Measurements from ENCODE around the gene WAC. TPM values are rescaled to one million over a fixed set of nuclear protein-coding genes. Genes with fewer than 3 reads are reported as not detected.
"Not testable (repeated sequence)": the region's sequence is repeated elsewhere in the genome, so short reads cannot be mapped to it uniquely, and the experiment has no call there.

Gene WAC
- total RNA-seq, 1 donor = 224 TPM

DNA sequence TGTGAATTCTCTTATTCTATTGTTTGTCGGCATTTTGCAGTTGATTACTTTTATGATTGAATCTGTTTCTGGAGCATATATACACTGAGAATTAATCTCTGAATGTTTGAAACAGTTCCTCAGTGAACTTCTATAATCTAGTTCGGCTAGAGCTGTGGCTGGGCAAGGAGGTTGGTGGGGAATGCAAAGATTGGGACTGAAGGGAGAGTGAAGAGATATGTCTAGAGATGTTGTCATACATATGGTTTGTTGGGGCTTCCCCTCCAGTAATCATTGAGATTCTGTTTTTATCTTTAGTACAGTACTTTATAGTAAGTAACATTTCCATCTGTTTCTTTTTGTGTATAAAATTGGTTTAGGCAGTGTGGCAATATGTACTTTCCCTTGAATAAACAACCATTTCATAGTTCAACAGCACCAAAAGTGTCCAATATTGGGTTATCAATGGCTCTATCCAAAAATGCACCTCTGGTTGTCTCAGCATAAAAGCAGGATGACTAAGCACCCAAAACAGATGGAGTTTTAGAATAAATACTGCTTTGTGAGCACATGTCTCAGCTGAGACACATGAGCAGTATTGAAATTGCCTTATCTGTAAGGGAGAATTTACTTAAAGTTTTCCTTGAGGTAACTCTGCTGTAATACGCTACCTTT lies 36.7 kb downstream of the WAC start:
- Histone ChIP-seq H3K9me3 (ENCODE audit: low read depth, low read length) (no peaks in the 10 kb centered on the region), H3K4me1 (ENCODE audit: insufficient read depth, low read length) (peaks cover 24% of the 10 kb centered on the region), H3K27me3 (ENCODE audit: insufficient read depth, low read length) (no peaks in the 10 kb centered on the region), H3K4me3 (ENCODE audit: low read length) (no peak overlapping the region)

DNA sequence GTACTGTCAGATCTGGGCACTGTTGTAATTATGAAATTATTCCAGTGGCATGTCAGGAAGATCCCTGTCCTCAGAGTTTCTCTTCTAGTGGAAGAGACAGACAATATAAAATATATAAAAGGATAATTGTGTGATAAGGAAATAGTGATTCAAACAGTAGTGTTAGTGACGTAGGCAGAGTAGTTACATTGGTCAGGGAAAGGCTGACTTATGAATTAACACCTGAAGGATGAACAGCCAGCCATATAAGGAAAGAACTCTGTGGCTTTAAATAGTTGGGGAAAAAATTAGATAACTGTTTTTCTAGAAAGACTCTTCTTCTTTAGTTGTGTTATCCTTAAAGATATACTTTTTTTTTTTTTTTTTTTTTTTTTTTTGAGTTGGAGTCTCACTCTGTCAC lies 37.7 kb downstream of the WAC start:
- no peaks in the 10 kb centered on the region for H3K9me3 ChIP-seq (ENCODE audit: low read depth, low read length)
- no peaks in the 10 kb centered on the region for H3K27me3 ChIP-seq (ENCODE audit: insufficient read depth, low read length)
- H3K4me1 ChIP-seq (ENCODE audit: insufficient read depth, low read length) = peaks cover 21% of the 10 kb centered on the region
- H3K4me3 ChIP-seq (ENCODE audit: low read length) = no peak overlapping the region

GRCh38 chr10:28571265-28571664 lies 38.3 kb downstream of the WAC start:
- no peak overlapping the region for H3K4me3 ChIP-seq (ENCODE audit: low read length)
- H3K9me3 ChIP-seq (ENCODE audit: low read depth, low read length) = no peaks in the 10 kb centered on the region
- H3K4me1 ChIP-seq (ENCODE audit: insufficient read depth, low read length) = peaks cover 17% of the 10 kb centered on the region
- no peaks in the 10 kb centered on the region for H3K27me3 ChIP-seq (ENCODE audit: insufficient read depth, low read length)

DNA sequence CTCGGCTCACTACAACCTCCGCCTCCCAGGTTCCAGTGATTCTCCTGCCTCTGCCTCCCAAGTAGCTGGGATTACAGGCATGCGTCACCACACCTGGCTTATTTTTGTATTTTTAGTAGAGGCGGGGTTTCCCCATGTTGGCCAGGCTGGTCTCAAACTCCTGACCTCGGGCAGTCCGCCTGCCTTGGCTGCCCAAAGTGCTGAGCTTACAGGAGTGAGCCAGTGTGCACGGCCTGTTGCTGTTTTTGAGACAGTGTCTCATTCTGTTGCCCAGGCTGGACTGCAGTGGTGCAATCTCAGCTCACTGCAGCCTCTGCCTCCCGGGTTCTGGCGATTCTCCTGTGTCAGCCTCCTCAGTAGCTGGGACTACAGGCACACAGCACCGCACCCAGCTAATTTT lies 41.3 kb downstream of the WAC start:
- not testable (repeated sequence) for H3K9me3 ChIP-seq (ENCODE audit: low read depth, low read length); H3K27me3 ChIP-seq (ENCODE audit: insufficient read depth, low read length); H3K4me3 ChIP-seq (ENCODE audit: low read length)
- peaks cover 21% of the 10 kb centered on the region for H3K4me1 ChIP-seq (ENCODE audit: insufficient read depth, low read length)

DNA sequence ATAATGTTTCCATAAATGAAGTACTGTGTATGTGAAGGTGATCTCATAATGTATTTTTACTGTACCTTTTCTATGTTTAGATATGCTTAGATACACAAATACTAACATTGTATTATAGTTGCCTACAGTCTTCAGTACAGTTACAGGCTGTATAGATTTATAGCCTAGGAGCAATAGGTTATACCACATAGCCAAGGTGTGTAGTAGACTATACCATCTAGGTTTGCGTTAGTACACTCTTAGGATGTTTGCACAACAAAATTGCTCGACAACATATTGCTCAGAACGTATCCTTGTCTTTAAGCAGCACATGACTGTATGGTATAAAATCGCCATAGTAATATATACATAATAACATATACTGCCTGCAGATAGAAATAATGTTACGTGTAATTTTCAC lies 42.9 kb downstream of the WAC start:
- H3K27me3 ChIP-seq (ENCODE audit: insufficient read depth, low read length) = no peaks in the 10 kb centered on the region
- no peaks in the 10 kb centered on the region for H3K9me3 ChIP-seq (ENCODE audit: low read depth, low read length)
- no peak overlapping the region for H3K4me3 ChIP-seq (ENCODE audit: low read length)
- peaks cover 21% of the 10 kb centered on the region for H3K4me1 ChIP-seq (ENCODE audit: insufficient read depth, low read length)

DNA sequence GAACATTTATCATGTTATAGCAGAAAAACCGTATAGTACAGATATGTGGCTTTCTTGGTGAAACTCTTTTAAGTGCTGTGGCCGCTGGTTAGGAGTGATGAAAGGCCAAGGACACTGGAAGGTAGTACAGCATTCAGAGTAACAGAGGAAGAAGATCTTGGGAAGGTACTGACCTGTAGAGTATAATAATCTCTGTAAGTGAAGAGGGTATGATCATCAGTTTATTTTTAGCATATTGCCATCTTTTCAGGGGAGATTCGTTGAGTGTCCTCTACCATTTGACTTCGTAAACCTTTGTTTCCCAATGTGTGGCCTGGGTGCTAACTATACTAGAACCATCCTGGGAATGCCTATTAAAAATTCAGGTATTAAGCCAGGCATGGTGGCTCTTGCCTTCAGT lies 44.6 kb downstream of the WAC start:
- Histone ChIP-seq H3K4me1 (ENCODE audit: insufficient read depth, low read length) (peaks cover 22% of the 10 kb centered on the region), H3K27me3 (ENCODE audit: insufficient read depth, low read length) (no peaks in the 10 kb centered on the region), H3K9me3 (ENCODE audit: low read depth, low read length) (no peaks in the 10 kb centered on the region), H3K4me3 (ENCODE audit: low read length) (no peak overlapping the region)

GRCh38 chr10:28578454-28578853 lies 45.5 kb downstream of the WAC start:
- peaks cover 20% of the 10 kb centered on the region for H3K4me1 ChIP-seq (ENCODE audit: insufficient read depth, low read length)
- no peak overlapping the region for H3K4me3 ChIP-seq (ENCODE audit: low read length)

DNA sequence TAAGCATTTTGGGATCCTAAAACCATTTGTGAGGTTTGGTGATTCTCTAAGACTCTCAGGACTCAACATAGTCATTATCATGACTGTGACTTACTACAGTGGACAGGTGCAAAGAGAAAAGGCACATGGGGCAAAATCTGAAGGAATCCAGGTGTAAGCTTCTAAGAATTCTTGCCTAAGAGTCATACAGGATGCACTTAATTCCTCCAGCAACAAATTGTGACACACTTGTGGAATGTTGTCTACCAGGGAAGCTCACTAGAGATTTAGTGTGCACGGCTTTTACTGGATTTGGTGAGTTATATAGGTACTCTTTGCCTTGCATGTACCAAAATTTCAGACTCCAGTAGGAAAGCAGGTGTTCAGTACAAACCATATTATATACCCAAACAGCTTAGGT lies 47.9 kb downstream of the WAC start:
- Histone ChIP-seq H3K4me1 (ENCODE audit: insufficient read depth, low read length) (peaks cover 13% of the 10 kb centered on the region), H3K9me3 (ENCODE audit: low read depth, low read length) (no peaks in the 10 kb centered on the region), H3K27me3 (ENCODE audit: insufficient read depth, low read length) (no peaks in the 10 kb centered on the region)

More at GRCh38 chr10:28578454-28578853, 45.5 kb downstream of the WAC start:
- no peaks in the 10 kb centered on the region for H3K9me3 ChIP-seq (ENCODE audit: low read depth, low read length)
- no peaks in the 10 kb centered on the region for H3K27me3 ChIP-seq (ENCODE audit: insufficient read depth, low read length)

DNA sequence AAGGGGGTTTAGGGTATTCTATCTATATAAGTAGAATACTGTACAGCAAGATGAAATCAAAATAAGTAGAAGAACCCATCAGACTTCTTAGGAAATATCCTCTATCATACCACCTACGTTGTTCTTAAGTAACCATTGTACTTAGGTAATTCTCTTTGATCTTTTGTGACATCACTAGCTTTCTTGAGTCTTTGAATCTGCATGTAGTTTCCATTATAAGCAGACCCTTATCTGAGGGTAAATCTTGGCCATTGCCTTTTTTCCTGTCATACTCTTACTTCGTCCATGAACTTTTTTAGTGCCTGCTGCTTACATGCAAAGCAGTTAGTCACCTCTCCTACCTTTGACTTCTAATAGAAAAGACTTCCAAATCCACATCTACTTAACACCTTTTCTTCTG lies 49.0 kb downstream of the WAC start:
- H3K9me3 ChIP-seq (ENCODE audit: low read depth, low read length) = no peaks in the 10 kb centered on the region
- peaks cover 21% of the 10 kb centered on the region for H3K4me1 ChIP-seq (ENCODE audit: insufficient read depth, low read length)
- H3K4me3 ChIP-seq (ENCODE audit: low read length) = no peak overlapping the region
- no peaks in the 10 kb centered on the region for H3K27me3 ChIP-seq (ENCODE audit: insufficient read depth, low read length)

More for the DNA sequence above, 47.9 kb downstream of the WAC start:
- H3K4me3 ChIP-seq (ENCODE audit: low read length) = no peak overlapping the region

- peaks cover 30% of the 10 kb centered on the region for H3K4me1 ChIP-seq (ENCODE audit: insufficient read depth, low read length)
- no peaks in the 10 kb centered on the region for H3K27me3 ChIP-seq (ENCODE audit: insufficient read depth, low read length)
- no peak overlapping the region for H3K4me3 ChIP-seq (ENCODE audit: low read length)
- H3K9me3 ChIP-seq (ENCODE audit: low read depth, low read length) = no peaks in the 10 kb centered on the region
Observed at GRCh38 chr10:28585076-28585475, 52.2 kb downstream of the WAC start.

DNA sequence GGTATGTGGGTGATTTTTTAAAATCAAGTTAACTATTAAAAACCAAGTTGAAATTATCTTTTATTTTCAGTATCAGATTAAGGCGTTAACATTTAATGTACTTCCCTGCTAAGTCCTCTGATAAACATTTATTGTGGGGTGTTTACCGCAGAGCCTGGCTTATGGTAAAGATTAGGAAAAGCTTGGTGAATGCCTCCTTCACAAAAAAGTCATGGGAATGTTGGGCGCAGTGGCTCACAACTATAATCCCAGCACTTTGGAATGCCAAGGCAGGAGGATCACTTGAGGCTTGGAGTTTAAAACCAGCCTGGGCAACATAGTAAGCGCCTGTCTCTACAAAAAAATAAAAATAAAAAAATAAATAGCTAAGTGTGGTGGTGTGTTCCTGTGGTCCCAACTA lies 53.3 kb downstream of the WAC start:
- Histone ChIP-seq H3K4me1 (ENCODE audit: insufficient read depth, low read length) (peaks cover 26% of the 10 kb centered on the region), H3K4me3 (ENCODE audit: low read length) (no peak overlapping the region), H3K27me3 (ENCODE audit: insufficient read depth, low read length) (no peaks in the 10 kb centered on the region), H3K9me3 (ENCODE audit: low read depth, low read length) (no peaks in the 10 kb centered on the region)

- peaks cover 25% of the 10 kb centered on the region for H3K4me1 ChIP-seq (ENCODE audit: insufficient read depth, low read length)
- H3K4me3 ChIP-seq (ENCODE audit: low read length) = no peak overlapping the region
- H3K9me3 ChIP-seq (ENCODE audit: low read depth, low read length) = no peaks in the 10 kb centered on the region
- no peaks in the 10 kb centered on the region for H3K27me3 ChIP-seq (ENCODE audit: insufficient read depth, low read length)
Observed at GRCh38 chr10:28587270-28587969, 54.5 kb downstream of the WAC start.

DNA sequence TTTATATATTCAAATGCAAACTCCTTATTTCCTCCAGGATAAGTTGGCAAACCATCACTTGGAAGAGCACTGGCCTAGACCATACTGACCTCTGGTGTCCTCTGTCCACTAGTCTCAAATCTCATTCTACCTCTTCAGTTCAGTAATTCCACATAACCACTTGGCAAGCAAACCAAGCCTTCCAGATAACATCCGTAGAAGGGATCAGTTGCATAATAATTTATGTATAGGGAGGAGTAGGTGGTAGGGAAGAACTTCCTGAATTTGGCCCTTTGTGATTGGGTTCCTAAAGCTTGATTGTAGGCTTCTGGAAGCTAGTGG lies 55.0 kb downstream of the WAC start:
- peaks cover 28% of the 10 kb centered on the region for H3K4me1 ChIP-seq (ENCODE audit: insufficient read depth, low read length)
- H3K27me3 ChIP-seq (ENCODE audit: insufficient read depth, low read length) = no peaks in the 10 kb centered on the region
- H3K4me3 ChIP-seq (ENCODE audit: low read length) = no peak overlapping the region
- no peaks in the 10 kb centered on the region for H3K9me3 ChIP-seq (ENCODE audit: low read depth, low read length)

DNA sequence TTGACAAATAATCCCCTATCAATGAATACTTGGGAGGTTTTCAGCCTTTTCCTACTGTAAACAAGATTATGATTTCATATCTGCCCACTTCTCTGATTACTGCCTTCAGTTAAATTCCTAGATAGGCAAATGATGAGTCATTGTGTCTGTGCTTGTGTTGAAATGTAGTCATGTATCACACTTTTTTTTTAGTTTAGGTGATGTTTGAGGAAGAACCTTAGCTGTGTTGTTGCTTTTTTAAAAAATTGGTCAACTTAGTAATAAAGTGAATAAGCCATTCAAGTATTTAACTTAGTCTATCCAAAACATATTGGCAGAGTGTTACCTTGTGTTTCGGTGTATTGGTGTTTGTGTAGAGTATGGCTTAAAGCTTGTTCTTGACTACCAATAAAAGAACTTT lies 60.0 kb downstream of the WAC start:
- peaks cover 22% of the 10 kb centered on the region for H3K4me1 ChIP-seq (ENCODE audit: insufficient read depth, low read length)
- H3K27me3 ChIP-seq (ENCODE audit: insufficient read depth, low read length) = no peaks in the 10 kb centered on the region
- H3K4me3 ChIP-seq (ENCODE audit: low read length) = no peak overlapping the region
- no peaks in the 10 kb centered on the region for H3K9me3 ChIP-seq (ENCODE audit: low read depth, low read length)

DNA sequence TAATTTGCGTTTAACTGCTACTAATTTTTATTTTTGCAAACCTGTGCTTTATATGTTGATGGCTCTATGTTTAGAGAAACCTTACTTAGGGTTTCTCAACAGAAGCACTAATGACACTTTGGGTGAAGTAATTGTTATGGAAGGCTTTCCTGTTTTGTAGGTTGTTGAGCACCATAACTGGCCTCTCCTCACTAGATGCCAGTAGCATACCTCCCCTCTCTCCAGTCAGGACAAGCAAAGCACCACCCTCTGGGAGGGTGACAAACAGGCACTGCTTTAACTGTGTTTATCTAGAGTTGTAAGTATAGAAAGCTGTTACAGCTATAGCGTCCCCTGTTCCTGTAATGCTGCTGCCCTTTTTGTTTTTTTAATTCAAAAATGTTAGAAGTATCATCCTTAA lies 60.9 kb downstream of the WAC start:
- Histone ChIP-seq H3K4me1 (ENCODE audit: insufficient read depth, low read length) (peaks cover 17% of the 10 kb centered on the region), H3K9me3 (ENCODE audit: low read depth, low read length) (no peaks in the 10 kb centered on the region), H3K27me3 (ENCODE audit: insufficient read depth, low read length) (no peaks in the 10 kb centered on the region), H3K4me3 (ENCODE audit: low read length) (no peak overlapping the region)

- Histone ChIP-seq H3K4me1 (ENCODE audit: insufficient read depth, low read length) (peaks cover 17% of the 10 kb centered on the region), H3K27me3 (ENCODE audit: insufficient read depth, low read length) (no peaks in the 10 kb centered on the region), H3K4me3 (ENCODE audit: low read length) (no peak overlapping the region), H3K9me3 (ENCODE audit: low read depth, low read length) (no peaks in the 10 kb centered on the region)
Observed at GRCh38 chr10:28594406-28594805, 61.5 kb downstream of the WAC start.
